Fibroblast of skin of left biceps (primary cell): ENCODE results near the gene PKP1.

Experiments used
- DNase-seq, 2 experiments: peaks; one replicate each; pipeline ENCODE4 v3.0.0-alpha.2; 2013; ENCODE audit warnings: low read depth in 2 of 2

PKP1 gene

DNA sequence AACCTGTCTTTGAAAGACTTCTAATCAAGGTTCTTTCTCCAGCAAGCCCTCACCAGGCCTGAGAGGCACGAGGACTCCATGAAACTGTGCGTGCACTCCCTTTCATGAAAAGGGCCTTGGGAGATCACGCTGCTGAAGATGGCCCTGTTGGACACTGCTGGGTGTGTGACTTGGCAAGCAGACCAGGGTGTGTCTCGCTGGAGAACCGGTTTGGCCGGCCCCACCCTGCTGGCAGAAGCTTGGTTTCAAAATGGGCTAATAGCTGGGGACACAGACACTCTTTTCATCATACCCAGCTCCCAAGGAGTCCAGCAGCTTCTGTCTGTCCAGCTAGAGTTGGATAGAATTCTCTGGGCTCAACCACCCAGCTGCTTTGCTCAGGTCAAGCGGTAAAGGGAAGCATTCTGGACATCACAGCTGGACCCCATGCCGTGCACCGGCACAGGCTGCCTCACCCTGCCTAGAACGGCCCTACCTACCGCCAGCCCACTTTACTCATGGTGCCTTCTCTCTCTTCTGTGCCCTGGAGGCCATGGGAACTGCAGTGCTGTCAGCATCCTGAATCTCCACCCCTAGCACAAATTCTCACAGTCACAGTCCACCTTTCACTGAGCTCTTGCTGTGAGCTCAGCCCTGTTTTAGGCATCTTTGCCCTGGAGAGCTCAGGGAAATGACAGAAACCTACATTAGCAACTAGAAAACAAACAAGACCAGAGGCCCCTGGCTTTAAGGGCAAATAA is 24.6 kb downstream of the PKP1 start:
- no peak for DNase-seq

- no peak for DNase-seq
These were observed 26.1 kb downstream of the PKP1 start for GRCh38 chr1:201309416-201309815.

DNA sequence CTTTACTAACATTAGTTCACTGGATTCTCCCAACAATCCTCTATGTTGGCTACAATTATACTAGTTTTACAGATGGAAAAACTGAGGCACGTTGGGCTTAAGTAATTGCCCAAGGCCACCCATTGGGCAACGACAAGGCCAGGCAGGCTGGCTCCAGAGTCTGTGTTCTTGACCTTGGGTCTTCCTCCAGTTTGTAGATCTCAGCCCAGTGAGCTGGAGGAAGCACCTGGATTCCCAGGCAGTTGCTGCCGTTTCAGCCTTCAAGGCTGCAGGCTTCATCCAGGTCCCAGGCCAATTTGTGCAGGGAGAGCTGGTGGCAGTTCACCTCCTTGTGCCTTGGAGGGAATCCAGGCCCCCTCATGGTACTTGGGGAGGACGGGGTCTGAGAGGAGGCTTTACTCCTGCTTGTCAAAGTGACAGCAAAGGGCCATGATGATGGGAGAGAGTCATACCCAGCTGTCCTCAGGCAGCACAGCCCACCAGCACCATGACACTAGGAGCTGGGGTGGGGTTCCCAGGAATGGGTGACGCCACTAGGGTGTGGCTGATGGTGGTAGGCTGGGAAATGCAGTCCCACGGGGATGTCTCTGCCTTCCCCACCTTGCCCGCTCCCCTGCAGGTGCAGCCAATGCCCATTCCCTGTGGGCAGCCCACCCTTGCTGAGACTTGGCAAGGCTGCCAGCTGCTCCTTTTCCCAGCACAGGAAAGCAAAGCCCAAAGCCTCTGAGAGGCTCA is 27.1 kb downstream of the PKP1 start:
- DNase-seq: no peak

DNA sequence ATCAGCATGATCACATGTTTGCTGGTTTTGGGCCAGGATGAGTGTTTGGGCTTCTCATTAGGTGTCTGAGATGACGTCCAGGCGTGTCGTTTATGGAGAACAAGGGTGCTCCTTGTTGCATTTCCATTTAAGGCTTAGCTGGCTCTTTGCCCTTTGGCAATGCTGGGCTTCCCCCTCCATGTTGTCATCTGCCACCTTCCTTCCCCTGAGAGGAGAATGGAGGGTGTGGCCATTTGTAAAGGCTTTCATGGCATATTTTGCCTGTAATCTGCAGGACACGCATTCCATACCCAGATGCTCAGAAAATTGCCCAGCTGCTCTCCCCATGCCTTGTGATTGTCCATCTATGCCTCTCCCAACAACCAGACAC is 27.7 kb downstream of the PKP1 start:
- DNase-seq: no peak

GRCh38 chr1:201311356-201312011 is 28.2 kb downstream of the PKP1 start:
- DNase-seq: no peak

- no peak for DNase-seq
These were observed 29.0 kb downstream of the PKP1 start for GRCh38 chr1:201312298-201312697.

GRCh38 chr1:201313086-201313485 is 29.8 kb downstream of the PKP1 start:
- no peak for DNase-seq

- no peak for DNase-seq
These were observed 33.2 kb downstream of the PKP1 start for GRCh38 chr1:201316556-201316955.

DNA sequence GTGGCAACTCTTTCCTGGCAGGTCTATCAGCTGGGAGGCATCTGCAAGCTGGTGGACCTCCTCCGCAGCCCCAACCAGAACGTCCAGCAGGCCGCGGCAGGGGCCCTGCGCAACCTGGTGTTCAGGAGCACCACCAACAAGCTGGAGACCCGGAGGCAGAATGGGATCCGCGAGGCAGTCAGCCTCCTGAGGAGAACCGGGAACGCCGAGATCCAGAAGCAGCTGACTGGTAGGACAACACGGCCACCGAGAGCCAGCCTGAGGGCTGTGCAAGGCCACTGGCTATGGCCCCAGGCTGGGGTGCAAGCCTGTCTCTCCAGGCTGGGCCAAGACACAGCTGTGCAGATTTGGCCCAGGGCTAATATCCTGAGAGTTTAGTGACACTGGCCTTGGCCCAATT is 34.2 kb downstream of the PKP1 start:
- no peak for DNase-seq

- DNase-seq: no peak
These were observed 35.4 kb downstream of the PKP1 start for GRCh38 chr1:201318504-201319340.

- DNase-seq: no peak
These were observed 36.3 kb downstream of the PKP1 start for GRCh38 chr1:201319631-201320030.

GRCh38 chr1:201320168-201320788 is 37.0 kb downstream of the PKP1 start:
- DNase-seq: no peak

DNA sequence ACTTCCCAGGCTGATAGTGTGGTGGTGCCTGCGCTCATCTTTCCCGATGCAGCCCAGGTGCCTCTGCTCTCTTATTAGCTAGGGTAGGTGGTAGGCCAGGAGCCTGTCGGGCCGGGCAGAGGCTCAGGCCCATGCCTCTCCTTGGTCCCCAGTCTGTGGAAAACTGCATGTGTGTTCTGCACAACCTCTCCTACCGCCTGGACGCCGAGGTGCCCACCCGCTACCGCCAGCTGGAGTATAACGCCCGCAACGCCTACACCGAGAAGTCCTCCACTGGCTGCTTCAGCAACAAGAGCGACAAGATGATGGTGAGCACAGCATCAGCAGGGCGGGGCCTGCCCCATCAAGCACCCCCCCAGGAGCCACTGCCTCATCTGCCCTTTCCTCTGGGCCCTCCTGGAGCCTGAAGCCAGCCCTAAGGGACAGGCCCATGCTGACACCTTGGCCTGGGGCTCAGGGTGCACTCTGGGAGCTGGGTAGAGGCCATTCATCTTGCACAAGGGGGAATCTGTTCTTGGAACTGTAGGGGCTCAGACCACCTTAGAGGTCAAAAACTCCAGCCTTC is 38.6 kb downstream of the PKP1 start:
- no peak for DNase-seq

DNA sequence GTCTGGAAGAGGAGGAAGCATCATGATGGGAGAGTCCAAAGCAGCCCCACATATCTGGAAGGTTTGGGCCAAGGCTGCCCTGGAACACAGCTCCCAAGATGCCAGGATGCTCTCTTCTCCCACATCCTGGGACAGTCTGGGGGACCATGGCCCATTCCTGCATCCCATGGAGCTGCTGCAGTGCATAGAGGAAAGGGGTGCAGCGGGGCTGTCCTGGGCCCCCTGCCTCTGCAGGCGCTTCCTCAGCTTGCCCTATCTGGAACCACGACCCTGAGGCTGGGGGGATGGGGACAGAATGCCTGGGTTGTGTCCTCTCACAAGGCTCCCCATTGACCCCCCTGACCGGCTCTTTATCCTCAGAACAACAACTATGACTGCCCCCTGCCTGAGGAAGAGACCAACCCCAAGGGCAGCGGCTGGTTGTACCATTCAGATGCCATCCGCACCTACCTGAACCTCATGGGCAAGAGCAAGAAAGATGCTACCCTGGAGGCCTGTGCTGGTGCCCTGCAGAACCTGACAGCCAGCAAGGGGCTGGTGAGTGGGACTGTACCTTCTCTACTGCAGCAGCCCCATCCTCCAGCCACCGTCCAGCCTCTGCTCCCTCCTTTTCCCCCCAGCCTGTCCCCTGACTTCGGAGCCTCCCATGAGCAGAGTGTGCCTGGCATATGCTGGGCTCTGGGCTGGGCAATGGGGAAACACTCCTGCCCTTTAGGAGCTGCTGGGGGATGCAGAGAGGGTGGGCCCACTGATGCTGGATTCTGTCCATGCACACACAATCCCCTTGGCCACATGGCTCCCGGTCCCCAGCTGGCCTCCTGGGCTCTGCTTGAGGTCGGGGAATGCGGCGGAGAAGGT is 39.6 kb downstream of the PKP1 start:
- DNase-seq: no peak

- DNase-seq: no peak
These were observed 41.0 kb downstream of the PKP1 start for GRCh38 chr1:201324306-201324705.

GRCh38 chr1:201324821-201325677 is 41.7 kb downstream of the PKP1 start:
- DNase-seq: no peak

GRCh38 chr1:201325678-201326060 is 42.4 kb downstream of the PKP1 start:
- DNase-seq: no peak

DNA sequence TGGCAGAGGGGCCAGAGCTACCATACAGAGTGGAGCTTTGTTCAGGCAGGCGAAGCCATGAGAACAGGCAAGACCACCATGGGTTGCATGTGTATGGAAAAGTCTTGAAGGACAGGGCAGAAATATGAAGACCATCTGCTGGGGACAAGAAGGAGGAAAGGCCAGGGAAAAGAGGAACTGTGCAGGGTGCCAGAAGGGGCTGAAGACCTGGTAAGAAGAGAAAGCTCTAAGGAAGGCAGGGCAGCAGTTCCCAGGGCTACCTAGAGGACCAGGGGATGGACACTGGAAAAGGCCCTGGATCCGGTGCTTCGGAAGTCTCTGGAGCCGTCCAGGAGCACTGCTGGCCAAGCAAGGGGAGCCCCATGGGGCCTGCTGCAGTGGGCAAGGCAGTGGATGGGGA is 43.4 kb downstream of the PKP1 start:
- DNase-seq: no peak

- no peak for DNase-seq
These were observed 44.5 kb downstream of the PKP1 start for GRCh38 chr1:201327687-201328240.
